AG04450 (cell line): ENCODE measurements around the gene TTLL9. TPM values are rescaled to one million over a fixed set of nuclear protein-coding genes. Genes with fewer than 3 reads are reported as not detected.

Experiments used
- CTCF ChIA-PET: fragments of 300-600, 350-600 bp; formaldehyde crosslinking; extraction: SDS; loops from one replicate; lab custom pipeline; 2022; ENCODE audit warnings: antibody characterized with exemption, inconsistent platforms; lab: Charles Lee
- POLR2A ChIA-PET: fragments of 350-600 bp; formaldehyde crosslinking; extraction: SDS; loops from one replicate; lab custom pipeline; 2021; ENCODE audit warnings: antibody characterized with exemption, inconsistent platforms; lab: Yijun Ruan, JAX
- DNase-seq: peaks from one replicate; pipeline ENCODE4 v3.0.0-alpha.2; 2011; ENCODE audit warnings: low read depth, low spot score
- H3K27ac ChIP-seq: one replicate; pipeline ENCODE4 v1.5.1; 2012; ENCODE audit warnings: low read depth, low read length, control low read depth
- H3K27me3 ChIP-seq: one replicate; pipeline ENCODE4 v1.6.0; 2012; ENCODE audit warnings: low read length; ENCODE audit not compliant: control insufficient read depth, insufficient read depth
- H3K4me3 ChIP-seq: 2 replicates; pipeline ENCODE4 v1.5.1; 2011; ENCODE audit warnings: mild to moderate bottlenecking, low read depth, low read length, control low read depth
- H3K9me3 ChIP-seq: 2 replicates; pipeline ENCODE4 v1.5.1; 2012; ENCODE audit warnings: low read length; ENCODE audit not compliant: control insufficient read depth, insufficient read depth
- CTCF ChIP-seq: IDR thresholded peaks from 2 replicates; pipeline ENCODE4 v1.5.1; 2011; ENCODE audit warnings: low read depth, low read length, control low read depth, inconsistent platforms
- polyA plus RNA-seq: library from polyadenylated mRNA; depleted of rRNA; stranded (reverse); fragments of >200 nt; gene quantifications from 2 replicates; pipeline ENCODE4 v1.2.3, GENCODE V29; 2011

The TTLL9 gene
- polyA plus RNA-seq, 1 experiment = not detected

DNA sequence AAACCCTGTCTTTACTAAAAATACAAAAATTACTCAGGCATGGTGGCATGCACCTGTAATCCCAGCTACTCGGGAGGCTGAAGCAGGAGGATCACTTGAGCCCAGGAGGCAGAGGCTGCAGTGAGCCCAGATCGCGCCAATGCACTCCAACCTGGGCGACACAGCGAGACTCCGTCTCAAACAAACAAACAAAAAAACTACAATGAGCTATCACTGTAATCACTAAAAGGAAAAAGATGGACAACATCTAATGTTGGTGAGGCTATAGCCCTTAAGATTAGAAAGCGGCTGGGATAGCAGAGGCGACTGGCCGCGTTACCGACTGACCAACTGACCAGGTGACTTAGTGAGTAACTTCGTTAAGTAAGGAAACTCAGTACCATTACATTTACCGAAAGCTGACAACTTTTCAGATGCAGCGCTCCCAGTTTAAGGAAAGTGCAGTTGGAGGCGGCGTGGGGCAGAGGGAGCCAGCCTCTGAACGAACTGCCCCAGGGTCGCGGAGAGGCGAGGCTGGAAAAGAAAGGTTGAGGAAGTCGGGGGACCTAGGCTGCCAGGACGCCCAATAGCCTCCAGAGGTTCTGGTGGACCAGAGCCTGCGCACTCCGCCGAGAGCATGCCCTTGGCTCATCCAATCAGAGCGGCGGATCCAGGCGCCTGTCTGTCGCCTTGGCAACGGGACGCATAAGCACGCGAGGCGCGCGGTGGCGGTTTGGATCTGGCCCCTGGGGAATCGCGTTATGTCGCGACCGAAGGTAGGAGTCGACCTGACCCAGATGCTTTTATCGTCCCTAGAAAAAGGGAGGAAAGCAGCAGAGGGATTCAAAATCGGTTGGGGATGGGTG, 8.9 kb downstream of the TTLL9 start:
- peak; percentile 84 for DNase-seq
- ChIA-PET CTCF (interaction anchor here (0.7 to 4.7 kb wide), 5 partner anchors 27 to 155 kb away, joined by 3 to 18 read pairs (median 3); partner anchors contain the start of gene PDRG1), POLR2A (interaction anchor here (1.0 kb wide), 1 partner anchor 73 kb away, joined by 3 read pairs; the partner anchor contains the start of gene PDRG1)
- no peak; the same call in 1 of the 2 replicates for TF ChIP-seq CTCF
- H3K9me3 ChIP-seq = no peaks in the 10 kb centered on the region
- H3K27ac ChIP-seq = no peak overlapping the region
- no peaks in the 10 kb centered on the region for H3K27me3 ChIP-seq
- H3K4me3 ChIP-seq = peak overlapping the region; percentile 79

DNA sequence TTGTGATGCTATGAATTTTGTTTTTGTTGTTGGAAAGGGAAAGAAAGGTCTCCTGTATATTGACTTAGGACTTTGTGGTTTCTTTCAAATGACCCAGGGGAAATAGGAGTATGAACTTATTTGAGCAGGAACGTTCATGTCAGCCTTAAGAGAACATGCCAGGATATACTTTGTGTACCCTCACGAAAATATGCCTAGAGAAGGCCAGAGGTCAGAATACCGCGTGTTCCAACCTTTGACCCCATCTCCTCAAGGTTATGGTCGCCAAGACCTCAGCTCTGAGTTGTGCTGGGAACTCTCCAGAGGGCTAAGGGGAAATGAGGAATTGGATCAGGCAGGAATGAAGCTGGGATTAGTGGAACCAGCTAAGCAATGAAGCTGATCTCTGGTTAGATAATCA, 11.5 kb downstream of the TTLL9 start:
- POLR2A ChIA-PET = no interaction called here
- no peak overlapping the region for H3K27ac ChIP-seq
- peaks cover 2% of the 10 kb centered on the region for H3K27me3 ChIP-seq
- TF ChIP-seq CTCF = no peak
- H3K9me3 ChIP-seq = no peaks in the 10 kb centered on the region
- CTCF ChIA-PET = interaction anchor here (4.7 kb wide), 1 partner anchor 70 kb away, joined by 18 read pairs; the partner anchor contains the start of gene PDRG1
- H3K4me3 ChIP-seq = no peak overlapping the region
- DNase-seq = no peak

DNA sequence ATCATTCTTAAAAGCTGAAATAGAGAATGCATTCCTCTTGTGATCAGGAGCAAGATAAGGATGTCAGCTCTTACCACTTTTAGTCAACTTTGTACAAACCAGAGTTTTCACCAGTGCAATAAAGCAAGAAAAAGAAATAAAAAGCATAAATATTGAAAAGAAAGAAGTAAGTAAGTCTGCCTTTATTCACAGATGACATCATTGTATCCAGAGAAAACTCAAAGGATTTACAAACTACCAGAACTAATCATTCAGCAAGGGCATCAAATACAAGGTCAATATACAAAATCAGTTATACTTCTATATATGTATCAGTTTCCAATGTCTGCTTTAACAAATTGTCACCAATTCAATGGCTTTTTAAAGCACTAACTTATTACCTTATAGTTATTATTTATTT, 13.4 kb downstream of the TTLL9 start:
- no peak overlapping the region for H3K4me3 ChIP-seq
- DNase-seq = no peak
- POLR2A ChIA-PET = no interaction called here
- H3K27ac ChIP-seq = no peak overlapping the region
- CTCF ChIA-PET = no interaction called here
- TF ChIP-seq CTCF = no peak
- no peaks in the 10 kb centered on the region for H3K9me3 ChIP-seq
- peaks cover 7% of the 10 kb centered on the region for H3K27me3 ChIP-seq

- H3K9me3 ChIP-seq = no peaks in the 10 kb centered on the region
- peaks cover 14% of the 10 kb centered on the region for H3K27me3 ChIP-seq
- no peak overlapping the region for H3K4me3 ChIP-seq
- H3K27ac ChIP-seq = no peak overlapping the region
- no peak for TF ChIP-seq CTCF
- no peak for DNase-seq
- POLR2A ChIA-PET = no interaction called here
- CTCF ChIA-PET = interaction anchor here (0.7 to 1.0 kb wide), 2 partner anchors 38 to 40 kb away, joined by 3 read pairs; no protein-coding TSS in a partner anchor
Measured at GRCh38 chr20:31890646-31891045, 20.2 kb downstream of the TTLL9 start.
